Peyer's patch (tissue), 4 donors: ENCODE measurements around the gene RHOT1. TPM values are rescaled to one million over a fixed set of nuclear protein-coding genes. Genes with fewer than 3 reads are reported as not detected.

ENCODE experiments used
- DNase-seq, 3 donors: peaks; one replicate each; pipeline ENCODE4 v3.0.0-alpha.2; 2017 to 2019
- H3K27ac ChIP-seq, 4 donors: fragments of 200-600 bp; sonication (generic); one replicate each; pipeline ENCODE4 v1.5.1; 2016 to 2019
- H3K27me3 ChIP-seq, 2 donors: fragments of 200-600 bp; sonication (generic); one replicate each; pipeline ENCODE4 v1.5.1; 2019
- H3K36me3 ChIP-seq, 3 donors: fragments of 200-600 bp; sonication (generic); one replicate each; pipeline ENCODE4 v1.5.1; 2016 to 2019
- H3K4me1 ChIP-seq, 4 donors: fragments of 200-600 bp; sonication (generic); one replicate each; pipeline ENCODE4 v1.5.1; 2016 to 2019
- H3K4me3 ChIP-seq, 4 donors: fragments of 200-600 bp; sonication (generic); 1 replicate in 3 of 4; 2 replicates in 1 of 4; pipeline ENCODE4 v1.5.1; 2016 to 2019; ENCODE audit warnings: mild to moderate bottlenecking in 1 of 4
- H3K9me3 ChIP-seq, 4 donors: fragments of 200-600 bp; sonication (generic); one replicate each; pipeline ENCODE4 v1.5.1; 2016 to 2019; ENCODE audit warnings: mild to moderate bottlenecking in 1 of 4
- CTCF ChIP-seq, 6 experiments: fragments of 450-650 bp in 4 of 6; fragments of 200-600 bp in 2 of 6; sonication (generic) in 1 of 6; IDR thresholded peaks; one replicate each; pipeline ENCODE4 v1.5.1; 2017 to 2019; ENCODE audit warnings: antibody characterized with exemption in 6 of 6, mild to moderate bottlenecking in 3 of 6, moderate library complexity in 1 of 6
- POLR2A ChIP-seq, 2 donors: fragments of 450-650 bp; IDR thresholded peaks; one replicate each; pipeline ENCODE4 v1.5.1; 2017; ENCODE audit warnings: antibody characterized with exemption in 2 of 2, mild to moderate bottlenecking in 2 of 2, moderate library complexity in 2 of 2
- total RNA-seq, 4 donors: library from RNA; depleted of rRNA; stranded (reverse); fragments of >200 nt; gene quantifications; one replicate each; pipeline ENCODE4 v1.1.0, GENCODE V29; 2016

RHOT1 gene
- total RNA-seq, 4 donors from 2014 or later: 31.4 to 54.9 (median 47.7) TPM

GRCh38 chr17:32235588-32235987 is 93.3 kb downstream of the RHOT1 start:
- H3K27me3 ChIP-seq: no peaks in the 10 kb centered on the region
- H3K36me3 ChIP-seq: no peaks in the 10 kb centered on the region
- H3K4me3 ChIP-seq: no peak overlapping the region
- H3K9me3 ChIP-seq: no peaks in the 10 kb centered on the region
- H3K4me1 ChIP-seq: no peaks in the 10 kb centered on the region
- no peak overlapping the region for H3K27ac ChIP-seq
- no peak for DNase-seq
- TF ChIP-seq CTCF (IDR thresholded peaks at IDR 0.05) (no peak), POLR2A (IDR thresholded peaks at IDR 0.05) (no peak)

GRCh38 chr17:32239456-32239855 is 97.2 kb downstream of the RHOT1 start:
- DNase-seq: no peak
- no peaks in the 10 kb centered on the region for H3K27me3 ChIP-seq
- H3K27ac ChIP-seq: no peak overlapping the region
- no peaks in the 10 kb centered on the region for H3K4me1 ChIP-seq
- no peak overlapping the region for H3K4me3 ChIP-seq
- no peak for TF ChIP-seq CTCF (IDR thresholded peaks at IDR 0.05)
- no peak for TF ChIP-seq POLR2A (IDR thresholded peaks at IDR 0.05)
- H3K9me3 ChIP-seq: no peaks in the 10 kb centered on the region
- H3K36me3 ChIP-seq: no peaks in the 10 kb centered on the region

GRCh38 chr17:32240750-32241149 is 98.4 kb downstream of the RHOT1 start:
- Histone ChIP-seq H3K4me3 (no peak overlapping the region), H3K4me1 (no peaks in the 10 kb centered on the region), H3K9me3 (no peaks in the 10 kb centered on the region), H3K27ac (no peak overlapping the region), H3K27me3 (no peaks in the 10 kb centered on the region), H3K36me3 (no peaks in the 10 kb centered on the region)
- TF ChIP-seq CTCF (IDR thresholded peaks at IDR 0.05) (no peak), POLR2A (IDR thresholded peaks at IDR 0.05) (no peak)
- DNase-seq: no peak

- Histone ChIP-seq H3K36me3 (no peaks in the 10 kb centered on the region), H3K4me1 (no peaks in the 10 kb centered on the region), H3K27me3 (no peaks in the 10 kb centered on the region), H3K27ac (no peak overlapping the region), H3K4me3 (no peak overlapping the region), H3K9me3 (no peaks in the 10 kb centered on the region)
- no peak for DNase-seq
- TF ChIP-seq POLR2A (IDR thresholded peaks at IDR 0.05) (no peak), CTCF (IDR thresholded peaks at IDR 0.05) (no peak)
Measured at GRCh38 chr17:32241640-32242039, 99.3 kb downstream of the RHOT1 start.

GRCh38 chr17:32249475-32249874 is 107.2 kb downstream of the RHOT1 start:
- no peak for TF ChIP-seq CTCF (IDR thresholded peaks at IDR 0.05)
- TF ChIP-seq POLR2A (IDR thresholded peaks at IDR 0.05): no peak
- Histone ChIP-seq H3K4me3 (no peak overlapping the region), H3K27ac (no peak overlapping the region), H3K4me1 (no peaks in the 10 kb centered on the region), H3K36me3 (no peaks in the 10 kb centered on the region), H3K27me3 (no peaks in the 10 kb centered on the region), H3K9me3 (no peaks in the 10 kb centered on the region)
- no peak for DNase-seq

- no peaks in the 10 kb centered on the region for H3K36me3 ChIP-seq
- no peaks in the 10 kb centered on the region for H3K9me3 ChIP-seq
- H3K4me1 ChIP-seq: no peaks in the 10 kb centered on the region
- TF ChIP-seq POLR2A (IDR thresholded peaks at IDR 0.05): no peak
- TF ChIP-seq CTCF (IDR thresholded peaks at IDR 0.05): peak; percentile 35 to 92 (median 89)
- no peaks in the 10 kb centered on the region for H3K27me3 ChIP-seq
- DNase-seq: peak; percentile 40 to 88 (median 74)
- H3K4me3 ChIP-seq: no peak overlapping the region
- no peak overlapping the region for H3K27ac ChIP-seq
Measured at GRCh38 chr17:32253117-32253611, 110.9 kb downstream of the RHOT1 start.
